SK-N-MC (cell line): ENCODE data around the gene TDRD6.

Source experiments
- DNase-seq: peaks from one replicate; pipeline ENCODE4 v3.0.0-alpha.2; 2011; ENCODE audit warnings: low read depth, low spot score
- H3K27ac ChIP-seq: fragments of 200-600 bp; sonication (generic); 2 replicates; pipeline ENCODE4 v1.5.1; 2016; ENCODE audit warnings: mixed run types
- H3K36me3 ChIP-seq: fragments of 200-600 bp; sonication (generic); 2 replicates; pipeline ENCODE4 v1.6.1; 2017; ENCODE audit warnings: antibody characterized with exemption, low read length, mixed read lengths; ENCODE audit not compliant: insufficient read depth
- H3K4me3 ChIP-seq: fragments of 200-600 bp; sonication (generic); 2 replicates; pipeline ENCODE4 v1.5.1; 2016
- H3K9ac ChIP-seq: fragments of 200-600 bp; sonication (generic); 2 replicates; pipeline ENCODE4 v1.8.0; 2017; ENCODE audit warnings: mixed run types, mixed read lengths; ENCODE audit not compliant: insufficient read length
- H3K9me3 ChIP-seq: fragments of 200-600 bp; sonication (generic); 2 replicates; pipeline ENCODE4 v1.6.1; 2017; ENCODE audit warnings: low read depth, mild to moderate bottlenecking, antibody characterized with exemption, low read length, moderate library complexity, mixed read lengths
- EZH2 ChIP-seq: fragments of 200-600 bp; sonication (generic); IDR thresholded peaks from one replicate; pipeline ENCODE4 v1.6.1; 2017; ENCODE audit warnings: antibody characterized with exemption
- FOXP2 ChIP-seq: optimal IDR thresholded peaks from 2 replicates; pipeline ENCODE3; 2011; ENCODE audit warnings: mild to moderate bottlenecking, moderate library complexity; ENCODE audit not compliant: insufficient read depth; ENCODE audit errors: extremely low read length, control extremely low read depth
- POLR2AphosphoS5 ChIP-seq: IDR thresholded peaks from 2 replicates; pipeline ENCODE4 v1.6.1; 2012; ENCODE audit warnings: mild to moderate bottlenecking, low read depth, low read length, borderline replicate concordance

The TDRD6 gene

GRCh38 chr6:46674410-46674809, 13.3 kb upstream of the TDRD6 start:
- no peak for DNase-seq
- no peaks in the 10 kb centered on the region for H3K9me3 ChIP-seq
- TF ChIP-seq POLR2AphosphoS5 (no peak), EZH2 (no peak), FOXP2 (no peak)
- H3K27ac ChIP-seq: no peak overlapping the region
- H3K4me3 ChIP-seq: no peak overlapping the region
- H3K36me3 ChIP-seq: no peaks in the 10 kb centered on the region
- H3K9ac ChIP-seq: no peak overlapping the region

GRCh38 chr6:46676604-46677313, 10.9 kb upstream of the TDRD6 start:
- Histone ChIP-seq H3K36me3 (no peaks in the 10 kb centered on the region), H3K4me3 (no peak overlapping the region), H3K9ac (no peak overlapping the region), H3K27ac (no peak overlapping the region), H3K9me3 (no peaks in the 10 kb centered on the region)
- TF ChIP-seq POLR2AphosphoS5 (no peak), EZH2 (no peak), FOXP2 (no peak)
- no peak for DNase-seq

- Histone ChIP-seq H3K27ac (no peak overlapping the region), H3K36me3 (no peaks in the 10 kb centered on the region), H3K4me3 (no peak overlapping the region), H3K9ac (no peak overlapping the region), H3K9me3 (no peaks in the 10 kb centered on the region)
- no peak for DNase-seq
- TF ChIP-seq FOXP2: no peak
- TF ChIP-seq POLR2AphosphoS5: no peak
- TF ChIP-seq EZH2: no peak
These were observed 10.4 kb upstream of the TDRD6 start for GRCh38 chr6:46677314-46677654.

- H3K27ac ChIP-seq: no peak overlapping the region
- DNase-seq: no peak
- no peaks in the 10 kb centered on the region for H3K36me3 ChIP-seq
- H3K9ac ChIP-seq: no peak overlapping the region
- no peak overlapping the region for H3K4me3 ChIP-seq
- no peaks in the 10 kb centered on the region for H3K9me3 ChIP-seq
- no peak for TF ChIP-seq FOXP2
- no peak for TF ChIP-seq POLR2AphosphoS5
- TF ChIP-seq EZH2: no peak
These were observed 2.9 kb upstream of the TDRD6 start for GRCh38 chr6:46684771-46685170.

GRCh38 chr6:46688117-46688965, 656 bp downstream of the TDRD6 start:
- H3K36me3 ChIP-seq: no peaks in the 10 kb centered on the region
- H3K27ac ChIP-seq: no peak overlapping the region
- H3K4me3 ChIP-seq: no peak overlapping the region
- TF ChIP-seq POLR2AphosphoS5 (no peak), EZH2 (no peak), FOXP2 (no peak)
- DNase-seq: no peak
- H3K9me3 ChIP-seq: no peaks in the 10 kb centered on the region
- no peak overlapping the region for H3K9ac ChIP-seq

GRCh38 chr6:46688966-46689335, 1.3 kb downstream of the TDRD6 start:
- Histone ChIP-seq H3K4me3 (no peak overlapping the region), H3K27ac (no peak overlapping the region), H3K9me3 (no peaks in the 10 kb centered on the region), H3K9ac (no peak overlapping the region), H3K36me3 (no peaks in the 10 kb centered on the region)
- TF ChIP-seq EZH2: no peak
- no peak for TF ChIP-seq POLR2AphosphoS5
- no peak for TF ChIP-seq FOXP2
- no peak for DNase-seq

- TF ChIP-seq FOXP2 (no peak), EZH2 (no peak), POLR2AphosphoS5 (no peak)
- DNase-seq: no peak
- no peak overlapping the region for H3K9ac ChIP-seq
- H3K4me3 ChIP-seq: no peak overlapping the region
- no peak overlapping the region for H3K27ac ChIP-seq
- H3K36me3 ChIP-seq: no peaks in the 10 kb centered on the region
- H3K9me3 ChIP-seq: no peaks in the 10 kb centered on the region
These were observed 2.0 kb downstream of the TDRD6 start for GRCh38 chr6:46689657-46690056.

GRCh38 chr6:46690141-46690755, 2.6 kb downstream of the TDRD6 start:
- Histone ChIP-seq H3K27ac (no peak overlapping the region), H3K9me3 (no peaks in the 10 kb centered on the region), H3K4me3 (no peak overlapping the region), H3K9ac (no peak overlapping the region), H3K36me3 (no peaks in the 10 kb centered on the region)
- DNase-seq: no peak
- TF ChIP-seq FOXP2 (no peak), EZH2 (no peak), POLR2AphosphoS5 (no peak)

- no peak overlapping the region for H3K9ac ChIP-seq
- DNase-seq: no peak
- no peak overlapping the region for H3K27ac ChIP-seq
- no peaks in the 10 kb centered on the region for H3K36me3 ChIP-seq
- H3K4me3 ChIP-seq: no peak overlapping the region
- H3K9me3 ChIP-seq: no peaks in the 10 kb centered on the region
- no peak for TF ChIP-seq EZH2
- no peak for TF ChIP-seq FOXP2
- TF ChIP-seq POLR2AphosphoS5: no peak
These were observed 3.3 kb downstream of the TDRD6 start for GRCh38 chr6:46690911-46691451.
